Activated CD4-positive, alpha-beta T cell treated with anti-CD3 and anti-CD28 coated beads, Interleukin-2, Interleukin-4, amounts not matched to agents 100 ng/mL and 50 ng/mL, durations not matched to agents 16 hours and 8 hours (primary cell): ENCODE results near the gene SLC38A4.
"Not testable (repeated sequence)": the region's sequence is repeated elsewhere in the genome, so short reads cannot be mapped to it uniquely, and the experiment has no call there.

Experiments used
- DNase-seq: peaks from one replicate; pipeline ENCODE4 v3.0.0-alpha.2; 2020; ENCODE audit warnings: low spot score

SLC38A4 gene

GRCh38 chr12:46825591-46826414 is at the start of gene SLC38A4:
Gene SLC38A4, minus strand, starts transcription at chr12:46825997. Its CDS starts 32,926 bp downstream, at chr12:46793071.
- DNase-seq = no peak

GRCh38 chr12:46875095-46875494 is 49.3 kb upstream of the SLC38A4 start:
- DNase-seq = no peak

DNA sequence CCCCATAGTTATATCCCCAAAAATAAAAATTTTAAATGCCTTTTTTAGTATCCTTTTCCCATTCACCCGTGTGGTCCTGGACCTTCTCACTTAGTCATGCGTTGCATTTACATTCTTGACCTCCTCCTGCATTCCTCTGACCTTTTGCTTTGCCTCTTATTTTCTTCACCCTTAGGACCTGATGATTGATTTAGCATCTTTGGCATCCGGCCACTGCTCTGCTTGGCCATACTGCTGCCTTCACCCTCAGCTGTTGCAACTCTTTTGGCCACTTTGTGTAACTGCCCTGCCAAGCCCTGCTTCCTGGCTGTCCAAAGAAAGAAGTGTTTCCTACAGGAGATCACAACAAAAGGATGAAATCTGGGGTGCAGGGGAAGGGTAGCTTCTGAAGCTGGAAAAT is 48.8 kb upstream of the SLC38A4 start:
- no peak for DNase-seq

DNA sequence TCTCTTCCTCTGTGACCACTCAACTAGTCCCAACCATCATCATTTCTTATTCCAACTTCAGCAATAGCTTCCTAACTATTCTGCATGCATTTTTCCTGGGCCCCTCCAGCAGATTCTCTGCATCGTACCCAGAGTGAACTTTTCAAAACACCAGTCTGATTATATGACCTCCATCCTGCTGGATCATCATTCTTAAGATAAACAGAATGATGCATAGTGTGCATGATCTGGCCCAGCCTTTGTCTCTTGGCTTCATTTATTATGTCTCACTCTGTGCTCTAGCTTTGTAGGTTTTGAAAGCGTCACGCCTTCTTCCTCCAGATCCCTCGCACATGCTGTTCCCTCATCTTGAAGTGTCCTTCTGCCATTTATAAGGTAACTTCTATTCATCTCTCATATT is 46.3 kb upstream of the SLC38A4 start:
- no peak for DNase-seq

- no peak for DNase-seq
Measured at GRCh38 chr12:46865311-46865710, 39.5 kb upstream of the SLC38A4 start.

DNA sequence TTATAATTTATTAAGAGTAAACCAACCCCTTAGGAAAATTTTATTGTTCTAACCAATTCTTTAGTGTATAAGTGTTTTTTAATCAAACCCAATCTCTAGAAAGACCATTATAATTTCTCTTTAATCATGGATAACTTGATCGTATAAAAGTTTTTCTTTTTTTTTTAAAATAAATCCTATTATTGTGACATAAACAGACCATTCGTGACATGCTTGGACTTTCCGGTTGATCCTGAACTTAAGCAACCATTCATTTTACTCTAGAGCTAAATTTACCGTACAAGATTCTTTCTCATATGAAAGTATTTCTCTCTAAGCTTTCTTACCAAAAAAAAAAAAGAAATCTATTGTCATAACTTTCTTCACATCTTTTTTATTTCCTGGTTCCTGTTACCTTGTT is 32.6 kb upstream of the SLC38A4 start:
- DNase-seq = no peak

DNA sequence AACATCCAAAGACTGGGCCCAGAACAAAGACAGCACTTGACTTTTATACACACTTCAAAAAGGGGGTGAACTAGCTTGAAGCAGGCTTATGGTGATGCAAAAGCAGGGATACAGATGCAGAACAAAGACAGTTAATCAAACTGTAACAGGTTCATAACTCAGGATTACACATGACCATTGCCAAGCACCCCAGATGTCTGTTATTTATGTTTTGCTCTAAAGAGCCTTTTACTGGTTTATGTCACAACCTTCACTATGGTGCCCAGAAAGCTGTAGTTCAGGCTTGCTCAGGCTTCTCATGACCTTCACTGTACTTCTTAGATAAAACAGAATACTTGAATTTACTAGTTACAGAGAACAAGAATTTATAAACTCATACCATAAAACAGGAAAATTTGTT is 31.7 kb upstream of the SLC38A4 start:
- no peak for DNase-seq

- no peak for DNase-seq
Measured at GRCh38 chr12:46855760-46856159, 30.0 kb upstream of the SLC38A4 start.

- not testable (repeated sequence) for DNase-seq
Measured at GRCh38 chr12:46854188-46854587, 28.4 kb upstream of the SLC38A4 start.

- DNase-seq = not testable (repeated sequence)
Measured at GRCh38 chr12:46848792-46849191, 23.0 kb upstream of the SLC38A4 start.

- no peak for DNase-seq
Measured at GRCh38 chr12:46847001-46847400, 21.2 kb upstream of the SLC38A4 start.

DNA sequence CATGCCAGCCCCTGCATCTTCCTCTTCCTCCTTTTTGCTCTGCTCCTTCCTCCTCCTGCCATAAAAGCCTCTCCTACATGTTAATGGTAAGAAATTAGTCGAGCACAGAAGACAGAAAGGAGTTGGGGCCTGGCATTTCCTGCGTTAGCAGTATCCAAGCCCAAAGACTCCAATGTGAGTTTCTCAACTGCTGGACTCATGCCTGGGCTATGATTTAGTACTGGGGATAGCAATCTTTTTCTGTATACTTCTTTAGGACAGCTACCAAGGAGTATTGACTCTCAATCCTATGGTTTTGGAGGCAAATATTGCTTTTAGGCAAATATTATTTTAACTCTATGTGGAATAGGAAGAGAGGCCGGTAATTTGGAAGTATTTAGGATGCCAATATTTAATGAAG is 18.0 kb upstream of the SLC38A4 start:
- no peak for DNase-seq

DNA sequence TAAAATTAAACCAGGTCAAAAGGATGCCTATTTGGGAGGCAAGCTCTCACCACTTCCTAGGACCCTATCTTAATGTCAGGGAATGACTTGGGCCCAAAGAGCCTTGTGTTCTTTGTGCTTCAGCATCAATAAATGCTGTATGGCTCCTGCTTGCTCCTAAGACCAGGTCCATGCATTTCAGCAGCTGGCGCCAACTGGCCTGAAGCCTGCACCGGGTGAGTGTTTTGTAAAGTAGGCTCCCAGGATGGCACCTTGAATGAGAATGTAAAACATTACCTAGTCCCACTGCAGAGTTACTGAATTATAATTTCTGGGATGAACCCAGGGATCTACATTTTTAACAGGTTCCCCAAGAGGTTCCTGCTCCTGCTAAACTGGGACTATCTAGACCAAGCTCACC is 16.1 kb upstream of the SLC38A4 start:
- no peak for DNase-seq

DNA sequence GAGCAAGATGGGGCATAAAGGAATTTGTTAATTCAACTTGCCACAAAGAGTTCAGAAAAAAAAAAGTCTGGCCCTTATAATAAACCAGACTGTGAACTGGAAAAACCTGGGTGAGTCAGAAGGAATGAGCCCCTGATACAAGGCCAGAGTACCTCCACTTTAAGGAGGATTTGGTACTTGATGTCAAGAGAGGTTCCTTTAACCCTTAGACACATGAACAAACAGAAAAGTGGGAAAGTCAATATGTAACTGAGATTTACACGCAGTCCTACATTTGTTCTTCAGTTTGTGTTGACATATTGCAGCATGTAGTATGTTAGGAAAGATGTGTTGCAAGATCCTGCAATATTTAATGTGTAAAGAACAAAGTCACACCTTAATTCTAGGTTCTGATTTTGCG is 14.2 kb upstream of the SLC38A4 start:
- DNase-seq = no peak

- no peak for DNase-seq
Measured at GRCh38 chr12:46839232-46839631, 13.4 kb upstream of the SLC38A4 start.

DNA sequence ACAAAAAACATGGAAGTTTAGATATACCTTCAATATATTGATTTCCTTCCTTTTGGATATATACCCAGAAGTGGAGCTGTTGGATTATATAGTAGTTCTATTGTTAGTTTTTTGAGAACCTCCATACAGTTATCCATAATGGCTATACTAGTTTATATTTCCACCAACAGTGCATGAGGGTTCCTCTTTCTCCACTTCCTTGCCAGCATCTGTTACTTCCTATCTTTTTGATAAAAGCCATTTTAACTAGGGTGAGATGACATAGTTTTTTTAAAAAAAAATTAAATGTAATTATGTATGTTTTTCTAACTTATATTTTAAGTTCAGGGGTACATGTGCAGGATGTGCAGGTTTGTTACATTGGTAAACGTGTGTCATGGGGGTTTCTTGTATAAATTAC is 10.0 kb upstream of the SLC38A4 start:
- DNase-seq = no peak

DNA sequence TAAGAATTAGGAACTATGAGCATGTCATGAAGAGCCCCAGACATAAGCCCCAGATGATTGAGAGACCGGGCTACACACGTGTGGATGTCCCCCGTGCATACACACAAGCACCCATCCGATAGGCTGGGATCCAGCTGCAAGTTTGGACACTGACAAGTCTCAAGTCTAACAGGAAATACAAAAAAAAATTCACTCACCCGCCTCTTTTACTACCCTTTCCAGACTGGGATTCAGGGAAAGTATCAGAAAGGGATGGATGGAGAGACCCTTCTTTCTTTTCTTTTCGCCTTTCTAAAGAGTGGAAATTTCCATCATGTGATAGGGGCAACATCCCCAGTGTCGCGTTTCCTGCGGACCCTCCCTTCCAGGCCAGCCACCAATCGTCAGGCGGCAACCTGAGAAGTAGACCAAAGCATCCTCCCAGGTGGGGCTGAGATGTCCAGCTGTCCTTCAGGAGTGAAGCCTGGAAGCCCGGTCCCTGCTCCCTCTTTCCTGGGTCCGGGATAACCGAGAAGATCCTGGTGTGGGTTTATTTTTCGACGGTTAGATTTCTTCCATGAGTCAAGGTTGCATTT is 6.4 kb upstream of the SLC38A4 start:
- no peak for DNase-seq

DNA sequence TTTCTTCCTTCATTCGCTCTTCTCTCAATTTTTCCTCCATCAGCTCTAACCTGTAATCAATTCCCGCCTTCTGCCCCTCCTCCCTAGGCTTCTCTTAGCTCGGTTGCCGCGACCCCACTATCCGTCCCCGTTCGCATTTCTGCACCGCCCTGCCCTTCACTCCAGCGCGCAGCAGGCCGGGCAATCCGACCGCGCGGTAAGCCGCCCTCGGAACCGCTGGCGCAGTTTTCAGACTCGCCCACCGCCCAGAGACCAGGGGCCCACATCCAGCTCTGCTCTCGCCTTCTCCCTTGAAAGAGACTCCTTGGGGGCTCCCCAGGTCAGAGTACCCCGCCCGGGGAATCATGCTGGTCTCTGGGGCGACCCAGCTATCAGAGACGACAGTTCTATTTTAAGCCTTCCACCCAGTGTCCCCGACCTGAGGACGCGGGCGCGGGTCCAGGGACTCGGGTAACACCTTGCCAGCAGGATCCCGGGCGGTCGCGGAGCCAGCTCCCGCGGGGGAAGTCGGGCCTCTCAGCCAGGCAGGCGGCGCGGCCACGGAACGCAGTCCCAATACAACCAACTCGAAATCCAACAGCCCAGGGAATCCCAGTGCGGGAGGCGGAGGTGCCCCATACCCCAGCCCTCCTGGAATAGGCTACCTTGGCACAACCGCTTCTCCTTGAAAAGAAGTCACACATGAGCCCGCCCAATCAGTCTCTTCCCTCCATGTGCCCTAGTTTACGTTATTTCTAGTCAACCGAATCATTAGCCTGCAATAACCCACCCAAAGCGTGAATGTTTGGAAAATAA is 5.7 kb upstream of the SLC38A4 start:
- DNase-seq = no peak

- no peak for DNase-seq
Measured at GRCh38 chr12:46830731-46831334, 5.0 kb upstream of the SLC38A4 start.

- DNase-seq = no peak
Measured at GRCh38 chr12:46824709-46825108, 1.1 kb downstream of the SLC38A4 start.

GRCh38 chr12:46818642-46819041 is 7.2 kb downstream of the SLC38A4 start:
- DNase-seq = no peak

DNA sequence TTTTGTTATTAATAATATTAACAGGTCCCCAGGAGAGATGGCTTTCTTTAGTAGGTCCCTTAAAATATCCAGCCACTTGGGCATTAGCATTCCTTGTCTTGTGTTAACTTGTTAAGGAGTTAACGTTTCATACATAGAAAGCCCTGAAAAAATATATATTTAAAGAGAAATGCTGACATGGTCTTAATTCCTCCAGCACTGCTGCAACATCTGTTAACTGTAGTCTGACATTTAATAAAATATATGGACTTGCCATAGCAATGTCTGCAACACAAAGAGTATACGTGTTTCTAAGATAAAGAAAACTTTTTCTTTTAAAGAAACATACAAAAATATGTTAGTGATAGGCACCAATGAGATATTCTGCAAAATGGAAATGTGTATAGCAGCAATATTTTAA is 10.0 kb downstream of the SLC38A4 start:
- DNase-seq = no peak

GRCh38 chr12:46814143-46814542 is 11.7 kb downstream of the SLC38A4 start:
- no peak for DNase-seq
